GM18867 (cell line): ENCODE data around the gene FAM111B.
A peak's percentile ranks its signal among the peaks of the same experiment; 100 is the strongest.
"Not testable (repeated sequence)": the region's sequence is repeated elsewhere in the genome, so short reads cannot be mapped to it uniquely, and the experiment has no call there.

Experiments
- ATAC-seq: cut with Tn5 transposase; IDR thresholded peaks from one replicate; pipeline ENCODE4 v1.9.1; 2021; ENCODE audit warnings: mild to moderate bottlenecking, moderate library complexity; ENCODE audit not compliant: unreplicated experiment

Gene FAM111B, protein sequence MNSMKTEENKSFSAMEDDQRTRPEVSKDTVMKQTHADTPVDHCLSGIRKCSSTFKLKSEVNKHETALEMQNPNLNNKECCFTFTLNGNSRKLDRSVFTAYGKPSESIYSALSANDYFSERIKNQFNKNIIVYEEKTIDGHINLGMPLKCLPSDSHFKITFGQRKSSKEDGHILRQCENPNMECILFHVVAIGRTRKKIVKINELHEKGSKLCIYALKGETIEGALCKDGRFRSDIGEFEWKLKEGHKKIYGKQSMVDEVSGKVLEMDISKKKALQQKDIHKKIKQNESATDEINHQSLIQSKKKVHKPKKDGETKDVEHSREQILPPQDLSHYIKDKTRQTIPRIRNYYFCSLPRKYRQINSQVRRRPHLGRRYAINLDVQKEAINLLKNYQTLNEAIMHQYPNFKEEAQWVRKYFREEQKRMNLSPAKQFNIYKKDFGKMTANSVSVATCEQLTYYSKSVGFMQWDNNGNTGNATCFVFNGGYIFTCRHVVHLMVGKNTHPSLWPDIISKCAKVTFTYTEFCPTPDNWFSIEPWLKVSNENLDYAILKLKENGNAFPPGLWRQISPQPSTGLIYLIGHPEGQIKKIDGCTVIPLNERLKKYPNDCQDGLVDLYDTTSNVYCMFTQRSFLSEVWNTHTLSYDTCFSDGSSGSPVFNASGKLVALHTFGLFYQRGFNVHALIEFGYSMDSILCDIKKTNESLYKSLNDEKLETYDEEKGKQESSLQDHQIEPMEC

DNA sequence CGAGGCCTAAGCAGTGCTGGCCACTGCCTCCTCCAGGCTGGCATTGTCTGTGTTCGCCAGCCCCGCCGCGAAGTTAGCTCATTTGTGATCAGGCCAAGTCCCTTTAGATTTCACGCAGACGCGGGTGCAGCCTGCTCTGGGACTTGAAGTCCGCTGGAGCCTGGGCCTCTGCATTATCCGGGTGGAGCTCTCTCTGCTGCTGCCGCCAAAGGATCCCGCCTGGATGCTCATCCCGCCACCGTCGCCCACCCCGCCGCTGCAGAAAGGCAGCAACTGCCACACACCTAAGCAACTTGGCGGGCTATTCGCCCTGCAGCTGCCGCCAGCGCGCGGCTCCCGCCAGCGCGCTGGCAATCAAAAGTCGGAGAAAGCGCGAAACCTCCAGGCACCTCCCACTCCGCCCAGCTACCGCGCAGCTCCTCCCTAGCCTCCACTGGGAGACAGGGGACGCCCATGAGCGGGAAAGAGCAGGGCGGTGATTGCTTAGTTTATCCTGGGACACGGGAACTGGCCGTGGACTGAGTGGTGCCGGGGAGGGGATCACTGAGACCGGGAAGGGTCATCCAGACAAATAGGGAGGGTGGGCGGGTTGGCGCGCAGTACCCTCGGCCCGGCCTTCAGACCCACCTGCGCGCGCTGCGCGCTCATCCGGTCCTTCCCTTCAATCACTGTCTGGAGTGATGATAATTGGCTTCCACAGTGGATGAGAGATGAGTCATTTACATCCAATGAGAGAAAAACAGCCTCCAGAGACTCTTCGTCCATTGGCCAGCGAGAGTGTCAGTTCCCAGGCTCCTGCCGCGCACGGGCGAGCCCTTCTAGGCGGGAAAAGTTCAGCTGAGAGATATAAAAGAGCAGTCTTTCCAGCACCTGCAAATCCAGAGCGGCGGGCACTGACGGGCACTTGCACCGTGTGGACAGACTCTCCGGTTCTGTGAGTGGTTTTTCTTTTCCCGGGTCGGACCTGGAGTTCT is at the start of gene FAM111B:
Gene FAM111B, plus strand, starts transcription at position 875 of the 974 bp plus-strand sequence. CDS start 2,389 bp downstream, outside the sequence.
- ATAC-seq: peak; percentile 73

DNA sequence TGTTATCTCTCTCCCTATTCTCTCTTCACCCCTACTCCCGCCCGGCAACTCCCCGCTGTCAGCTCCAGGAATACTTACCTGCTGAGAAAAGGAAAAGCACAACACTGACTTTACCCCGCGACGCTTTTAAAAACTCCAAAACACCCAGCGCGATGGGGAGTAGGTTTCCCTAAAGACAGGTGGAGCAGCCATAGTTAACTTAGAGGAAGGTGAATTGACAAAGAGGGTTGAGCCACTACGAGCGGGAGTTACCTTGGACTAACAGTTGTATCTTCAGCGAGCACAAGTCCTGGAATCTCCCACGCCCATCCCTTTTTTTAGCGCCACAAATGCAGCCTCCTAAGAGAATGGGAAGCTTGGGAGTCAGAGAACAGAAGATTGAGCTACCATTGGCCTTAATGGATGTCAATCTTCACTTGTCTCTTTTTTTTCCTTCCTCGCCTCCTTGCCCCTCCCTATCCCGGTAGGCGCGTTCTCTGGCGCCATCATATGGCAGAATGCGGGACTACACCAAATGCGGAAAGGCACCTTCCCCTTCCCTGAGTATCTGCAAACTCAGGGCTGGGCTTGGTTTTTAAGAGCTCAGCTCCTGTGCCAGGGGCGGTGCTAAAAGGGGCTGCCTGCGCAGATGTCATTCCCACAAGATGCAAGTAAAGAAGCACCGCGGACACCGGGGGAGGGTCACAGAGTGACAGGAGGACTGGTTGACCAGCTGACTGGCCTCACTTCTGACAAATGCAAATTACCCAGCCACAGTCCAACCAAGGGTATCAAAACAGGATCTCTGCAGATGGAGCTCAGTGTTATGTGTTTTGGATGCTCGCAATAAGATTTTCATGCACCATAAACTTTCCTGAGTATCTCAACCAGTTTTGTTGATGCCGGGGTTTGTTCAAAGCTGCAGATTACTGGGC is 48.7 kb upstream of the FAM111B start:
- ATAC-seq: peak; percentile 90

DNA sequence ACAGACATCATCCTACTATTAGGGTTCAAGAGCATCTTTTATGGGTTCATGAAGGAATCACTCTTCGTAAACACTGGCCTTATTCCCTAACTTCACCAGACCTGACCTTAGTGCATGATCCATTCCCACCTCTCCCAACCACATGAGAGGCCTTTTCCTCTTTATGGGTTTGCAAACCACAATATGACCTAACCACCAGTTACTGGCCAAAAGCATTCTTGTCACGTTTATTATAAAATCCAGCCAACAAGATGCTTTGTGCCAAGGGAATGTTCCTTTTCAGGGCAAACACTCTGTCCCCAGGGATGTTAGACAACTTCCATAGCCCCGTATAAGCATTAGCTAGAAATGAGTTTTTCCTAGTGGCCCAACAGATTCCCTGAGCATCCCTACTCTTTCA is 46.9 kb upstream of the FAM111B start:
- ATAC-seq: not testable (repeated sequence)

DNA sequence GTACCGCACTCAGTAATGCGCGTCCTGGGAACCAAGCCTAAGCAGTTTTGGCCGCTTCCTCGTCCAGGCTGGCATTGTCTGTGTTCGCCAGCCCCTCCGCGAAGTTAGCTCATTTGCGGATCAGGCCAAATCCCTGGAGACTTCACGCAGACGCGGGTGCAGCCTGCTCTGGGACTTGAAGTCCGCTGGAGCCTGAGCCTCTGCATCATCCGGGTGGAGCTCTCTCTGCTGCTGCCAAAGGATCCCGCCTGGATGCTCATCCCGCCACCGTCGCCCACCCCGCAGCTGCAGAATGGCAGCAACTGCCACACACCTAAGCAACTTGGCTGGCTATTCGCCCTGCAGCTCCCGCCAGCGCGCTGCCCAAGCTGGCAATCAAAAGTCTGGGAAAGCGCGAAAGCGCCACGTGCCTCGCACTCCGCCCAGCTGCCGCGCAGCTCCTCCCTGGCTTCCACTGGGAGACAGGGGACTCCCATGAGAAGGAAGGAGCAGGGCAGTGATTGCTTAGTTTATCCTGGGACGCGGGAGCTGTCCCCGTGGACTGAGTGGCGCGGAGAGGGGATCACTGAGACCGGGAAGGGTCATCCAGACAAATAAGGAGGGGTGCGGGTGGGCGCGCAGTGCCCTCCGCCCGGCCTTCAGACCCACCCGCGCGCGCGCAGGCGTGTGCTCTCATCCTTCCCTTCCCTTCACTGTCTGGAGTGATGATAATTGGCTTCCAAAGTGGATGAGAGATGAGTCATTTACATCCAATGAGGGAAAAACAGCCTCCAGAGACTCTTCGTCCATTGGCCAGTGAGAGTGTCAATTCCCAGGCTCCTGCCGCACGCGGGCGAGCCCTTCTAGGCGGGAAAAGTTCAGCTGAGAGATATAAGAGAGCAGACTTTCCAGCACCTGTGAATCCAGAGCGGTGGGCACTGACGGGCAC is 44.2 kb upstream of the FAM111B start:
- ATAC-seq: no peak

DNA sequence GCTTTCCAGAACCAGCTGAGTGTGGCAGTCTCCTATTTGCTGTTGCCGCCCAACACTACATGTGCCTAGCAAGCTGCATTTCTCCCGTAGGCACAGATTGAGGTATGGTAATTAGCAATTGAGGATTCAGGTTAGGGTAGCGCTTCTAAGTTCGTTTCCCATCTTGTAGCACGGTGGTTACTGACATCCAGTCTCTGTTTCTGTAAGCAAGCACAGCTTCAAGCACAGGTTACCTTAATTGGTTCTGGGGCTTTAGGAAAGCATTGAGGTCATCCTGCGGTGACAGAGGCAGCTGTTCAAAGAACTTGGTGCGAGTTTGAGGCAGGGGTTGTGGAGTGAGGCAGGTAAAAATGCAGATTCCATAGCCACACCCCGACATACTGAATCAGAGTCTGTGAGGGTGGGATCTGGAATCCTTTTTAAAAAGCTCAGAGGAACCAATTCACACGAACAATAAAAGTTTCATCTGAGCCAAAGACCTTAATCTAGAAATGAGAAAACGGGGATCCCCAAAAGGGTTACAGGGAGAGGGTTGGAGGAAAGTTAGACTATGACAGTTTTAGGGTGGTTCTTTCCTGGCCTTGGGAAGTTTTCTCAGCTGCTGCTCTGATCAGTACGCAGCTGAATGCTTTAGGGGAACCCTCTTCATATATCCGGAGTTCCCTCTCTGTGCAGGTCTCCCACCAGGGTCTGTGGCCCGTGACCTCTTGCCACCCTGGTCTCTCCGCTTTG is 42.9 kb upstream of the FAM111B start:
- ATAC-seq: peak; percentile 77

DNA sequence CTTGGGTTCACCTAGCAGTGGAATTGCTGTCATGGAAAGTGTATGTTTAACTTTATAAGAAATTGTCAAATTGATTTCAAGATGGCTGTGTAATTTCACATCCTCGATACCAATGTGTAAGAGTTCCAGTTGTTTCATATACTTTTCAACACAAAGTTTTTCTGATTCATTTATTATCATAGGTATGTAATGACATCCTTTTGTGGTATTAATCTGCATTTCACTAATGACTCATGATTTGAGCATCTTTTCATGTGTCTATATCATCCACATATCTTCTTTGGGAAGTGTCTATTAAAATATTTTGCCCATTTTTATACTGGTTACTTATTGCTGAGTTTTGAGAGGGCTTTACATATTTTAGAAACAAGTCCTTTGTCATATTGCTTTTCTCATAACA is 38.0 kb upstream of the FAM111B start:
- no peak for ATAC-seq

DNA sequence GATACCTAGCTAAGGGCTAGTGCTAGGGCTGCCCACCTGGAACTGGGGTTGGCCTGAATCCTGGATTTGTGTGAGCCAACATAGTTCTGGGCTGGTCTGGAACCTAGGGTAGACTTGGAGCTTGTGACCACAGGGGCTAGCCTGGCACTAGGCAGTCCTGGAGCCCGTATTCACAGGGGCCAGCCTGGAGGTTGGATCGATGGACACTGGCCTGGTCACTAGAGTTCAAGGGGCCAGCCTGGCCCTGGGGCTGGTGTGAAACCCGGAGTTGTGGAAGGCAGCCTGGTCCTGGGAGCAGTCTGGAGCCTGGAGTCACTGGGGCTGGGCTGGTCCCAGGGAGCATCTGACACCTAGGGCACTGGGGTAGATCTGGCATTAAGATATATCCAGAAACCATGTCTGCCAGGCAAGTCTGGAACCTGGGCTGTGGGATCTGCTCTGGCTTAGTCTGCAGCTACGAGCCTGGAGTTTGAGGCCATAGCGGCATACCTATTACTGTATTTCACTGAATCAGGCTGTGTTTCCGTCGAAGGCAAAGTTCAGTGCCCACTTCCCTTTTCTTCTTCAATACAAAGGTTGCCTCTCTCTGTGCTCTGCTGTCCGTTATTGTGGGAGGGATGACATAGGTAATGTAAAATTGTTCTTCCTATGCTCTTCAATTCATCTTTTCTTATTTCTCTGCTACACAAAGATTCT is 30.0 kb upstream of the FAM111B start:
- ATAC-seq: peak; percentile 96

DNA sequence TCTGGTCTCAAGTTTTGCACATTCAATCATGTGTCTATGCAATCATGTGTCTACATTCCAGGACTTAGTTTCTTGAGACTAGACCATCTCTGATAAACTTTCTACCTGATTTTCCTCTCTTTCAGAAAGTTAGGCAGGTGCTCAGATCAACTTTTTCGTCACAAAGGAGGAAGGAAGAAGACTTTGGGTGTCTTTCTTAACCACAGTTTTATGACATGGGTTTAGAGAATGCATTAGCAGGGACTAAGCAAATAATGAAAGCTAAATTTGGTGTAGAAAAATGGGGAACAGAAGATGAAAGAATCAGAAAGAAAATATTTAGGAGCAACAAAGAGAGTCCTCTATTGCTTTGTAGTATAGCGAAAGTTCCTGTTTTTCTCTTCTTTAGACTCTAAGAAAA is 28.6 kb upstream of the FAM111B start:
- no peak for ATAC-seq

DNA sequence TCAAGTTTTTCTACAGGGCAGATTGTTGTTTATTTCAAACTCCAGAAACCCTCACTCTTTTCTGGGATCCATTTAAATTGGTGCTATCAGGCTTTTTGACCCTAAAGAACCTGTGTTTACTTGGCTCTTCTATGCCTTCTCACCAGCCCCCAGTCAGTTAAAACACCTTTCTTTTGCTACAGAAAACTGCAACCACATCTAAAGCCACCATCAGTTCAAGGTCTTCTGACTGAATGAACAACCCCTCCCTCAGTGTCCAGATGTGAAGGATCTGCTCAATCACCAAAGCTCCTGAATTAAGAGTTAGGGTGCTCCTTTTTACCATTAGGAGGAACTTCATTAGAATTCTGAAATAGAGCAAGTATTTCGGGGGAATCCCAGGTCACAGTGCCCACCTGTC is 28.0 kb upstream of the FAM111B start:
- no peak for ATAC-seq

DNA sequence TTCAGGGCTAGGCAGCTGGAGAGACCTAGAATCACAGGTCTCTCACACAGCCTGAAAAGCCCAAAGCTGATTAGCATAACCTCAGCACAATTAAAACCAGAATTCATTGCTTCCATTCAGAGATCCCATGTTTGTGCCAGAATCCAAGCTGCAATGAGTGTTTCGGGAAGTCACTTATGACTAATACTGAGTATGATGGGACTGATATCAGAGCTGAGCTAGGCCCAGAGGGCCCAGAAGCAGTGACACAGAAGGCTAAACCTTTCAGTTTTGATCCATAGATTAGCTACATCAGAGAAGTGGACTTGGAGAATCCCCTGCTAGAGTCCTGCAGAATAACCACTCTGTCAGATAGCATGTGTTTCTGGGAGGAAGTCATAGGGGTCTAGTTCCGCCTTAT is 26.6 kb upstream of the FAM111B start:
- ATAC-seq: not testable (repeated sequence)

DNA sequence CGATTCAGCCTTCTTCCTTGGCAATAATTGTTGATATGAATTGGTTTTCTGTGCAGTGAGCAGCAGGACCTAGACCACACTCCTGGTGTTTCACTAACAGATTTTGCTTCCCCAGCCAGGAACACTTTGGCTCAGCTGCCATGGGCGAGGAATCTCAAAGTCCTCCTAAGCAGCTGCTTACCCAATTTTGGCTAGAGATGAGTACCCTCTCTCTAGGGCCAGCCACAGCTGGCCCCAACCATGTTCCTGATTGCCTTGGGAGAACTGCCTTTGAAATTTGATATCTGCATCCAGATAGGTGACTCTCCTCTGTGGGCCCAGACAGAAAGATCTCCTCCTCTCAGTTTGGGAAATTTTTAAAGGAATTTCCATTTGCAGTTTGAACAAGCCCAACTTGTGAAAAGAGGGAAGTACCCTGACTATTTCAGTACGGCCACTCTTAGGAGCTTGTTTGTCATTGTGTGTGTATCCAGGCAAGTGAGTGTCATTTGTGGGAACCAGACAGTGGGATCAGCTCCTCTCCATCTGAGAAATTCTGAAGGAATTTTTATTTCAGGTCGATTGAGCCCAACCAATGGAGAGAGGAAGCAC is 25.5 kb upstream of the FAM111B start:
- ATAC-seq: not testable (repeated sequence)

DNA sequence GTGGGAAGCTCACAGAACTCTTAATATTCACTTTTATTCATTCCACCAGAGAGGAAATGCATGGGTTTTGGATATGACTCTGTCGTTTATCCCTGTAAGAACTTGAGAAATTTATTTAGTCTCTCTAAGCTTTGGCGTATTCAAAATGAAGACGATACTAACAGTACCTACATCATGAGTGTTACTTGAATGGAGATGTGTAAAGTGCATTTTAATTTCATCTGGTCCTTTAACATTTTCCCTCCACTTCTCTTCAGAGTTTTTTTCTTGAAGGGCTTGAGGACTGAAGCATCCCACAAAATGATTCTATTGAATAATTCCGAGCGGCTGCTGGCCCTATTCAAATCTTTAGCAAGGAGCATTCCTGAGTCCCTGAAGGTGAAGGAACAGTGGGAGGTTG is 21.0 kb upstream of the FAM111B start, which contains the start of gene GLYATL1B:
Gene GLYATL1B, plus strand, starts transcription at position 301 of the 400 bp plus-strand sequence. Its CDS starts 0 bp downstream, at position 301.
- ATAC-seq: not testable (repeated sequence)

DNA sequence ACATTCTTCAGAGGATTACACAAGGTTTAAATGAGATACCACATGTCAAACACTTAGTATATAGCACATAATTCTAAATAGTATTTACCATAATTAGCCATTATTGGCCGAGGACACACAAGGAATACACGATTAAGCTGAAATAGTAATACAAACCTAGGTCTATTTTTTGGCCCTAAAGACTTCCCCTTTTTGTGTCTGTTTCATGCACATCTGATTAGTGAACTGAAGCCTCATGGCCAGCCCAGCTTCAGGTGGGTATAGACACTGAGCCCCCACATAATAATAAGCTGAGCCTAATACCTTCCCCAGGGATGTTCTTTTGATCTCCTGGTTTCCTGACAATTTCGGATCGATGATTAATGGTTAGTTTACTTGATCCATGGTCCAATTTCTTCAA is 18.9 kb upstream of the FAM111B start:
- ATAC-seq: no peak

DNA sequence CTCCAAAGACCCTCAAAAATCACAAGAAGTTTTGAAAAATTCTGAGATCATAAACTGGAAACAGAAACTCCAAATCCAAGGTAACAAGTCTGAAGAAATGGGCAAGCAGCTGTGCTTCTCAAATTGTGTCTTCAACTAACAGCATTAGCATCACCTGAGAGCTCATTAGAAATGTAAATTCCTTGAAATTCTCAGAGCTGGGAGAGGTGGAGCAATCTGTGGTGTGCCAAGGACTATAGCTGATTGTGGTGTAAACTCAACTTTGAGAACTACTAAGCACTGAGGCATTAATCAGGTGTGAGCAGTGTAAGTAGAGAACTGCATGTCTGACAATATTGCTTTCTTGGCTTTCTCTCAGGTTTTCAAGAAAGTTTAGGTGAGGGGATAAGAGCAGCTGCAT is 13.5 kb upstream of the FAM111B start:
- ATAC-seq: not testable (repeated sequence)

DNA sequence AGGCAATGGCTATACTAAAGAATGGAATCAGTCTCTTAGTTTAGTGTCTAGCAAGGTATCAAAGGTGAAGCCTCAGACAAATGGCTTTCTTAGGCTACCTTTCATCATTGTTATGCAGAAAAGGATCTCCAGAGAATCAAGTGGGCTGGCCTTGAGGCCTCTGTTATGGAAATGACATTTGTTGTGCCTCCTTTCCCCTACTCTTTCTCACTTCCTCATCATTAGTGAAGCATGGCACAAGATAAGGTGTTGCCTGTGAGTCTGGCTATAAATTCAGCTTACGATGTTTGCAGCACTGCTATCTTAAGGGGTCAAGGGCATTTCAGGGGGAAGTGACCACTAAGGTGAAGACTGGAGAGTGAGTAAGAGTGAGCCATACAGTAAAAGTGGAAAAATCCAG is 11.8 kb upstream of the FAM111B start:
- ATAC-seq: peak; percentile 92

DNA sequence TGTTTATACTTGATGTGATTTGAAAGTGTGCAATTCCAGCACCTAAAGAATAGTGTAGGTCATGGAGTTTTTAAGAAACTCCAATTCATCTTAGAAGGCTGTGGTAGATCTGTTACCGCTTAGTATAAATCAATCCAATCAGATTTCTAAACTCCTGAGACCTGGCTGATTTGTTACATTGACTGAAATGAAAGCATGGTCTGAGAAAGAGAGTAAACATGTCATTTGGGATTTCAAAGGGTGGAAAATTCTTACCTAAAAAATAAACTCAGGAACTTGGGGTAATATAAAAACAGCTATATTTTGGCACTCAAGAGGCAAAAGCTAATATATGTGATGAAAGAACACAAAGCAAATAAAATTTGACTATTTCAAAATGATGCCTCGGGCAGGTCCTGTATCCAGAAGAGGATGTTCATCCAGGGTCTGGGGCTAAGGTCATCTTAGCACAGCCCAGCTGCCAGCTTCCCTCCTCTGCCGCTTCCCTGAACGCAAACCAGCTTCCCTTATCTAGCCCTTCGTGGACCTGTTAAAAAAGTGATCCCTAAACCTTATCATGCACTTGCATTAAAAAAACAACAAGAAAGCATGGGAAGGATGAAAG is 11.0 kb upstream of the FAM111B start:
- ATAC-seq: not testable (repeated sequence)
